Stomach (tissue), 4 donors: Measurements from ENCODE around the gene PPP1CA.

ENCODE experiments used
- POLR2A ChIP-seq, 4 donors: fragments of 450-650 bp; IDR thresholded peaks; one replicate each; pipeline ENCODE4 v1.6.1; 2016; ENCODE audit warnings: antibody characterized with exemption in 4 of 4, control low read depth in 2 of 4, mild to moderate bottlenecking in 1 of 4, moderate library complexity in 1 of 4
- TF ChIP-seq, protein P1 (sequence below), 7 experiments: fragments of 450-650 bp in 4 of 7; fragments of 200-600 bp in 3 of 7; sonication (generic) in 3 of 7; IDR thresholded peaks; one replicate each; pipeline ENCODE4 v1.5.1; 2016 to 2019; ENCODE audit warnings: antibody characterized with exemption in 7 of 7, control low read depth in 2 of 7, mild to moderate bottlenecking in 1 of 7

GRCh38 chr11:67352546-67353316 is 48.9 kb downstream of the PPP1CA start:
- no peak for TF ChIP-seq POLR2A (IDR thresholded peaks at IDR 0.05)
- TF ChIP-seq, protein P1, sequence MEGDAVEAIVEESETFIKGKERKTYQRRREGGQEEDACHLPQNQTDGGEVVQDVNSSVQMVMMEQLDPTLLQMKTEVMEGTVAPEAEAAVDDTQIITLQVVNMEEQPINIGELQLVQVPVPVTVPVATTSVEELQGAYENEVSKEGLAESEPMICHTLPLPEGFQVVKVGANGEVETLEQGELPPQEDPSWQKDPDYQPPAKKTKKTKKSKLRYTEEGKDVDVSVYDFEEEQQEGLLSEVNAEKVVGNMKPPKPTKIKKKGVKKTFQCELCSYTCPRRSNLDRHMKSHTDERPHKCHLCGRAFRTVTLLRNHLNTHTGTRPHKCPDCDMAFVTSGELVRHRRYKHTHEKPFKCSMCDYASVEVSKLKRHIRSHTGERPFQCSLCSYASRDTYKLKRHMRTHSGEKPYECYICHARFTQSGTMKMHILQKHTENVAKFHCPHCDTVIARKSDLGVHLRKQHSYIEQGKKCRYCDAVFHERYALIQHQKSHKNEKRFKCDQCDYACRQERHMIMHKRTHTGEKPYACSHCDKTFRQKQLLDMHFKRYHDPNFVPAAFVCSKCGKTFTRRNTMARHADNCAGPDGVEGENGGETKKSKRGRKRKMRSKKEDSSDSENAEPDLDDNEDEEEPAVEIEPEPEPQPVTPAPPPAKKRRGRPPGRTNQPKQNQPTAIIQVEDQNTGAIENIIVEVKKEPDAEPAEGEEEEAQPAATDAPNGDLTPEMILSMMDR (IDR thresholded peaks at IDR 0.05), result no peak
